Loucy (cell line): ENCODE results near the gene MAD1L1.

Source experiments
- EZH2phosphoT487 ChIP-seq: fragments of 200-600 bp; IDR thresholded peaks from 2 replicates; pipeline ENCODE4 v1.6.1; 2018; ENCODE audit warnings: antibody characterized with exemption, mild to moderate bottlenecking, moderate library complexity, borderline replicate concordance
- TF ChIP-seq, protein P1 (sequence below): fragments of 200-600 bp; sonication (generic); conservative IDR thresholded peaks from 2 replicates; pipeline ENCODE4 v1.5.1; 2014; ENCODE audit warnings: mild to moderate bottlenecking, antibody characterized with exemption, low read length

DNA sequence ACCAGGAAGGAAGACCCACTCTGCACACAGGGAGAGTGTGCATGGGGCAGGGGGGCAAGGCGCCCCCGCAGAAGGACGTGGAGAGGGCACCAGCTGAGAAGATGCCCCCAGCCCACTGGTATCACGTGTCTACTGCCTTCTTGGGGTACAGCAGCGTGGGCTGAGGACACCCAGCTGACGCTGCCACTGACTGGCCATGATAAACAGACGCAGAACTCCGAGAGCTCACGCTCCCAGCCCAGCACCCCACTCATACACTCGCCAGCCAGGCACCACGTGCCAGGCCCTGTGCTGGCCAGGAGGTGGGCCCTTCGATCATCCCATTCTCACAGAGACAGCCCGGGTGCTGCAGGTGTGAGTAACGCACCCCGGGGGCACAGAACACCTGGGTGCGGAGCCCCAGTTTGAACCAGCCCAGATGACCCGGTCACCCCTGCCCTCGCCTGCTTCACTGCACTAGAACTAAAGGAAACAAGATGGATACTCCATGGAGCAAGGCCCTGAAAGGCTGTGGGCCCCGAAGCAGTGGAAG, 199.8 kb downstream of the MAD1L1 start:
- TF ChIP-seq, protein P1, sequence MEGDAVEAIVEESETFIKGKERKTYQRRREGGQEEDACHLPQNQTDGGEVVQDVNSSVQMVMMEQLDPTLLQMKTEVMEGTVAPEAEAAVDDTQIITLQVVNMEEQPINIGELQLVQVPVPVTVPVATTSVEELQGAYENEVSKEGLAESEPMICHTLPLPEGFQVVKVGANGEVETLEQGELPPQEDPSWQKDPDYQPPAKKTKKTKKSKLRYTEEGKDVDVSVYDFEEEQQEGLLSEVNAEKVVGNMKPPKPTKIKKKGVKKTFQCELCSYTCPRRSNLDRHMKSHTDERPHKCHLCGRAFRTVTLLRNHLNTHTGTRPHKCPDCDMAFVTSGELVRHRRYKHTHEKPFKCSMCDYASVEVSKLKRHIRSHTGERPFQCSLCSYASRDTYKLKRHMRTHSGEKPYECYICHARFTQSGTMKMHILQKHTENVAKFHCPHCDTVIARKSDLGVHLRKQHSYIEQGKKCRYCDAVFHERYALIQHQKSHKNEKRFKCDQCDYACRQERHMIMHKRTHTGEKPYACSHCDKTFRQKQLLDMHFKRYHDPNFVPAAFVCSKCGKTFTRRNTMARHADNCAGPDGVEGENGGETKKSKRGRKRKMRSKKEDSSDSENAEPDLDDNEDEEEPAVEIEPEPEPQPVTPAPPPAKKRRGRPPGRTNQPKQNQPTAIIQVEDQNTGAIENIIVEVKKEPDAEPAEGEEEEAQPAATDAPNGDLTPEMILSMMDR = no peak
- no peak for TF ChIP-seq EZH2phosphoT487
